ENCODE results near the gene CHST11. TPM values are rescaled to one million over a fixed set of nuclear protein-coding genes. Genes with fewer than 3 reads are reported as not detected.
A peak's percentile ranks its signal among the peaks of the same experiment; 100 is the strongest.

CHST11 gene
- total and polyA plus RNA-seq, 10 of the 15 experiments (the other 5 are each of a cell fraction or from before 2014, with no cell fraction given) = 1.9 to 38.1 (median 17.2) TPM

DNA sequence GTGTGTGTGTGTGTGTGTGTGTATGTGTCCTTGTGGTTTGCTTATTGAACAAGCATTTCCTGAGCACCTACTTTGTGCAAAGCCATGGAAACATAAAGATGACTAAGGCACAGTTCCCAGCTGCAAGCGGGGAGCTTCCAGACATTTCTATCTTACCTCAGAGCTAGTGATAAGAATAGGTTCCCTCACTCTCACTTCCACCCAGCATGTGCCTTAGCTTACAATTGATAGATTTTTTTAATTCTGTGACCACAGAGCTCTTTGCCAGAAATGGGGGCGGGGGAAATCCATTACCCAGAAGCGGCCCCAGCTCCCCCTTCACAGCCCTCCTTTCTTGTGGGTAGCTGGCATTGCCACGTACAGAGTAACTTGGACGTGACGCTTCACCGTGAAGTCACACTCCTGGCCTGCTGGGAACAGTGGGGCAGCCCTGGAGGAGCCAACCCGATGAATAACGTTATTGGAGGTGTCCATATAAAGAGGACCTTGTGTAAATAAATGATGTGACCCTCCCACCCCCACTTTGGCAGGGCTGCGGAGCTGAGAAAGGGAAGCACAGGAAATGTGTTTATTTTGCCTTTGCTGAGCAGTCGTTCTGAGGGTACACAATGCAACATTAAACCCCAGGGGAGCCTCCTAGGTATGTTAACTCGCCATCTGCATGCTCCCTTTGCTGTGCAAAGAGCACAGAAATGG, 238.9 kb downstream of the CHST11 start (continued):
- 0 out of 2 replicates have a peak, but pooled peaks have one; percentile 34 for TF ChIP-seq BACH1 (IDR thresholded peaks at IDR 0.05; ENCODE audit: borderline replicate concordance)
- TF ChIP-seq USF1 (IDR thresholded peaks at IDR 0.05; ENCODE audit: borderline replicate concordance, extremely low read length, insufficient read depth, low read depth, low read length) = no peak
- no peak for TF ChIP-seq ASH2L (IDR thresholded peaks at IDR 0.05; ENCODE audit: borderline replicate concordance, low read depth)
- TF ChIP-seq TBL1XR1 (IDR thresholded peaks at IDR 0.05; ENCODE audit: low read depth, low read length) = peak; percentile 44; the same call in 1 of the 2 replicates
- peak; percentile 95 for TF ChIP-seq IKZF1 (conservative IDR thresholded peaks at IDR 0.05)
- TF ChIP-seq BMI1 (IDR thresholded peaks at IDR 0.05; ENCODE audit: borderline replicate concordance) = 0 out of 2 replicates have a peak, but pooled peaks have one; percentile 40
- TF ChIP-seq GATAD2B (conservative IDR thresholded peaks at IDR 0.05; ENCODE audit: low read depth) = peak; percentile 83; the same call in 1 of the 2 replicates
- TF ChIP-seq POLR2AphosphoS2 (IDR thresholded peaks at IDR 0.05; ENCODE audit: low read depth, low read length) = no peak
- 0 out of 2 replicates have a peak, but pooled peaks have one; percentile 32 for TF ChIP-seq GABPA (IDR thresholded peaks at IDR 0.05; ENCODE audit: low read depth)
- TF ChIP-seq CREM (IDR thresholded peaks at IDR 0.05; ENCODE audit: low read depth) = peak; percentile 77
- TF ChIP-seq TCF12 (IDR thresholded peaks at IDR 0.05; ENCODE audit: low read depth, low read length) = peak; percentile 67; the same call in 1 of the 2 replicates
- TF ChIP-seq, protein P1, sequence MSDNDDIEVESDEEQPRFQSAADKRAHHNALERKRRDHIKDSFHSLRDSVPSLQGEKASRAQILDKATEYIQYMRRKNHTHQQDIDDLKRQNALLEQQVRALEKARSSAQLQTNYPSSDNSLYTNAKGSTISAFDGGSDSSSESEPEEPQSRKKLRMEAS (IDR thresholded peaks at IDR 0.05; ENCODE audit: low read depth, low read length) = 0 out of 2 replicates have a peak, but pooled peaks have one; percentile 35
- TF ChIP-seq LARP7 (IDR thresholded peaks at IDR 0.05) = peak; percentile 42; the same call in 1 of the 2 replicates
- no peak for TF ChIP-seq SREBF2 (IDR thresholded peaks at IDR 0.05; ENCODE audit: low read length)
- TF ChIP-seq NBN (IDR thresholded peaks at IDR 0.05) = peak; percentile 83
- TF ChIP-seq ETV6 (conservative IDR thresholded peaks at IDR 0.05 in 1 of 2, IDR thresholded peaks at IDR 0.05 in 1 of 2; ENCODE audit: borderline replicate concordance in 1 of 2, low read depth in 1 of 2) = peak in 1 of 2 experiments; percentile 78; a peak in 2 of 4 replicates
- TF ChIP-seq TCF7 (IDR thresholded peaks at IDR 0.05; ENCODE audit: borderline replicate concordance) = peak; percentile 82
- TF ChIP-seq IKZF2 (IDR thresholded peaks at IDR 0.05) = peak; percentile 94 to 96
- peak; percentile 89 for TF ChIP-seq DPF2 (IDR thresholded peaks at IDR 0.05)
- 0 out of 2 replicates have a peak, but pooled peaks have one; percentile 6 for TF ChIP-seq SMARCA5 (IDR thresholded peaks at IDR 0.05)
- peak; percentile 86 for TF ChIP-seq MTA2 (IDR thresholded peaks at IDR 0.05; ENCODE audit: low read depth)
- peak; percentile 81 for TF ChIP-seq CBFB (IDR thresholded peaks at IDR 0.05; ENCODE audit: low read depth)
- TF ChIP-seq ZNF687 (IDR thresholded peaks at IDR 0.05) = peak; percentile 79
- TF ChIP-seq RELB (IDR thresholded peaks at IDR 0.05; ENCODE audit: low read depth) = peak; percentile 93
- peak; percentile 62 for TF ChIP-seq SP1 (IDR thresholded peaks at IDR 0.05; ENCODE audit: low read depth, low read length)
- TF ChIP-seq RUNX3 (IDR thresholded peaks at IDR 0.05; ENCODE audit: low read length) = peak; percentile 94
